ENCODE measurements around the gene HTRA3.

DNA sequence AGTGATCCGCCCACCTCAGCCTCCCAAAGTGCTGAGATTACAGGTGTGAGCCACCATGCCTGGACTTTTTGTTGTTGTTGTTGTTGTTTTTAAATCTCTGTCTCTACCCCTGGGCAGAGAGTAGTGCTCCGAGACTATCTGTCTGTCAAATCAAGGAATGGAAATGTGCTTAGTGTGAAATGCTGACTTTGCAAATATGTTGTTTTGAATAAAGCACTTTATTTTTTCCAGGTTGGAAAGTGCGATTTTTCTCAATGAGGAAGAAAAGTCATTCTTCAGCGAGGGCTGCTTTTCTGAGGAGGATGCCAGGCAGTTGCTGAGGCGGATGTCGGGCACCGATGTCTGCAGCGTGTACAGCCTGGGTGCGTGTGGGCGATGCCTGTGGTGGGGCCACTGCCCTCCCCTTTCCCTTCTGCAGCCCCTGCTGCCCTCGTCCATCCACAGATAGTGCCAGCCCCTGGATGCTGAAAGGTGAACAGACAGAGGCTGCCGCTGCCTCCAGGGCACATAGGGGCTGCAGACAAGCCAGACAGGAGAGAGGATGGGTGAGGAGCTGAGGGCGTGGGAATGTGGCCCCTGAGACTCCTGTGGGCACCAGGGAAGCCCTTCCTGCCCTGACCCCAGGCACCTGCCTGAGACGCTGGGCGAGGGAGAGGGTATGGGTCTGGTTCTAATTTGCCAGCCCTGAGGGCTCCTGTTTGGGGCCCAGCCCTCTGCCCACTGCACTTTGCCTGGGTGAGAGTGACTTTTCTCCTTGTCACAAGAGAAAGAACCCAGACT lies 46.8 kb upstream of the HTRA3 start:
- TF ChIP-seq, protein P1, sequence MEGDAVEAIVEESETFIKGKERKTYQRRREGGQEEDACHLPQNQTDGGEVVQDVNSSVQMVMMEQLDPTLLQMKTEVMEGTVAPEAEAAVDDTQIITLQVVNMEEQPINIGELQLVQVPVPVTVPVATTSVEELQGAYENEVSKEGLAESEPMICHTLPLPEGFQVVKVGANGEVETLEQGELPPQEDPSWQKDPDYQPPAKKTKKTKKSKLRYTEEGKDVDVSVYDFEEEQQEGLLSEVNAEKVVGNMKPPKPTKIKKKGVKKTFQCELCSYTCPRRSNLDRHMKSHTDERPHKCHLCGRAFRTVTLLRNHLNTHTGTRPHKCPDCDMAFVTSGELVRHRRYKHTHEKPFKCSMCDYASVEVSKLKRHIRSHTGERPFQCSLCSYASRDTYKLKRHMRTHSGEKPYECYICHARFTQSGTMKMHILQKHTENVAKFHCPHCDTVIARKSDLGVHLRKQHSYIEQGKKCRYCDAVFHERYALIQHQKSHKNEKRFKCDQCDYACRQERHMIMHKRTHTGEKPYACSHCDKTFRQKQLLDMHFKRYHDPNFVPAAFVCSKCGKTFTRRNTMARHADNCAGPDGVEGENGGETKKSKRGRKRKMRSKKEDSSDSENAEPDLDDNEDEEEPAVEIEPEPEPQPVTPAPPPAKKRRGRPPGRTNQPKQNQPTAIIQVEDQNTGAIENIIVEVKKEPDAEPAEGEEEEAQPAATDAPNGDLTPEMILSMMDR (IDR thresholded peaks at IDR 0.05) = no peak
- no peak for TF ChIP-seq POLR2A (IDR thresholded peaks at IDR 0.05)

All from uterus (tissue), 2 donors.